K562 (cell line): ENCODE data around the gene TNFRSF11A.

Experiments used
- ATF2 ChIP-seq: sonication (generic); formaldehyde crosslinking; IDR thresholded peaks from 2 replicates; pipeline ENCODE4 v1.8.1; 2022; ENCODE audit warnings: missing genetic modification reagents
- BHLHE40 ChIP-seq: IDR thresholded peaks from 2 replicates; pipeline ENCODE4 v1.6.1; 2011; ENCODE audit warnings: low read length, improper control_type of control experiment
- CHD1 ChIP-seq: fragments of 200-600 bp; sonication (generic); IDR thresholded peaks from one replicate; pipeline ENCODE4 v1.6.1; 2012; ENCODE audit warnings: mild to moderate bottlenecking, moderate library complexity, low read length, inconsistent platforms
- CREB3 ChIP-seq: fragments of 450-650 bp; conservative IDR thresholded peaks from 2 replicates; pipeline ENCODE4 v1.6.1; 2016; ENCODE audit warnings: missing genetic modification characterization, low read depth, mild to moderate bottlenecking, missing compliant biosample characterization, moderate library complexity
- CTCF ChIP-seq, 3 experiments: IDR thresholded peaks in 2 of 3; conservative IDR thresholded peaks in 1 of 3; 2 replicates each; pipeline ENCODE4 v1.5.1; 2011 to 2012; ENCODE audit warnings: low read length in 3 of 3, mild to moderate bottlenecking in 3 of 3, control low read depth in 2 of 3, improper control_type of control experiment in 1 of 3, inconsistent platforms in 1 of 3, low read depth in 1 of 3, mixed read lengths in 1 of 3, moderate library complexity in 1 of 3; ENCODE audit not compliant: insufficient read depth in 2 of 3
- DIDO1 ChIP-seq: fragments of 450-650 bp; IDR thresholded peaks from 2 replicates; pipeline ENCODE4 v1.6.1; 2016; ENCODE audit warnings: low read depth, missing biosample characterization, missing genetic modification characterization
- ESRRA ChIP-seq: fragments of 450-650 bp; IDR thresholded peaks from 2 replicates; pipeline ENCODE4 v1.6.1; 2014; ENCODE audit warnings: low read depth, mild to moderate bottlenecking, moderate library complexity, borderline replicate concordance
- MTA3 ChIP-seq: fragments of 450-650 bp; formaldehyde crosslinking; IDR thresholded peaks from 2 replicates; pipeline ENCODE4 v1.6.1; 2017; ENCODE audit warnings: mild to moderate bottlenecking, borderline replicate concordance
- NRF1 ChIP-seq, 2 experiments: fragments of 450-650 bp; IDR thresholded peaks in 1 of 2; conservative IDR thresholded peaks in 1 of 2; 2 replicates each; pipeline ENCODE4 v1.6.1; 2014; ENCODE audit warnings: mild to moderate bottlenecking in 2 of 2
- PCBP1 ChIP-seq: fragments of 200-400 bp; formaldehyde crosslinking; IDR thresholded peaks from 2 replicates; pipeline ENCODE4 v1.6.1; 2018; ENCODE audit warnings: mild to moderate bottlenecking, low read depth, low read length; ENCODE audit not compliant: poor library complexity, severe bottlenecking
- POLR2AphosphoS5 ChIP-seq: IDR thresholded peaks from 2 replicates; pipeline ENCODE4 v1.6.1; 2011; ENCODE audit warnings: mild to moderate bottlenecking, low read depth, low read length, moderate library complexity; ENCODE audit not compliant: control insufficient read depth, insufficient read depth
- SNIP1 ChIP-seq: fragments of 450-650 bp; IDR thresholded peaks from 2 replicates; pipeline ENCODE4 v1.7.1; 2017; ENCODE audit warnings: low read depth, mild to moderate bottlenecking
- TAF9B ChIP-seq: fragments of 450-650 bp; IDR thresholded peaks from 2 replicates; pipeline ENCODE4 v1.6.1; 2018; ENCODE audit warnings: mild to moderate bottlenecking; ENCODE audit not compliant: partially characterized antibody
- TRIM24 ChIP-seq, 2 experiments: fragments of 450-650 bp; IDR thresholded peaks; 2 replicates each; pipeline ENCODE4 v1.6.1; 2016

- TF ChIP-seq CREB3 (tag): no peak
- TF ChIP-seq ATF2 (CRISPR knock-in tag): no peak
- TF ChIP-seq PCBP1: no peak
- no peak for TF ChIP-seq CHD1
- TF ChIP-seq TRIM24 (IDR thresholded peaks at IDR 0.05): no peak
- no peak for TF ChIP-seq TAF9B
- no peak for TF ChIP-seq BHLHE40
- TF ChIP-seq CTCF (IDR thresholded peaks at IDR 0.05 in 2 of 3, conservative IDR thresholded peaks at IDR 0.05 in 1 of 3; ENCODE audit: insufficient read depth in 2 of 3, low read depth in 1 of 3, low read length in 3 of 3): no peak
- TF ChIP-seq NRF1 (conservative IDR thresholded peaks at IDR 0.05 in 1 of 2, IDR thresholded peaks at IDR 0.05 in 1 of 2): no peak
- TF ChIP-seq ESRRA: no peak
- no peak for TF ChIP-seq SNIP1
- TF ChIP-seq POLR2AphosphoS5: no peak
- no peak for TF ChIP-seq DIDO1 (tag)
- no peak for TF ChIP-seq MTA3
These were observed 74.2 kb downstream of the TNFRSF11A start for GRCh38 chr18:62399276-62399675.
